HepG2 (cell line): Measurements from ENCODE around the gene LSMEM2. TPM values are rescaled to one million over a fixed set of nuclear protein-coding genes. Genes with fewer than 3 reads are reported as not detected.
A peak's percentile ranks its signal among the peaks of the same experiment; 100 is the strongest.

ENCODE experiments used
- BRD4 ChIP-seq: sonication (generic); formaldehyde crosslinking; IDR thresholded peaks from 2 replicates; pipeline ENCODE4 v1.4.0; 2020; ENCODE audit warnings: missing genetic modification reagents
- EEA1 ChIP-seq: sonication (generic); formaldehyde crosslinking; IDR thresholded peaks from 2 replicates; pipeline ENCODE4 v1.5.1; 2020; ENCODE audit warnings: mild to moderate bottlenecking, missing genetic modification reagents, borderline replicate concordance
- ELF3 ChIP-seq: IDR thresholded peaks from 2 replicates; pipeline ENCODE4 v1.6.1; 2016; ENCODE audit warnings: missing genetic modification reagents, missing compliant biosample characterization
- EP300 ChIP-seq, 3 experiments: sonication (generic) in 1 of 3; formaldehyde crosslinking in 1 of 3; IDR thresholded peaks; 2 replicates each; pipeline versions ENCODE4 v1.5.1 to v1.6.1; 2011 to 2020; ENCODE audit warnings: low read depth in 2 of 3, low read length in 2 of 3, borderline replicate concordance in 1 of 3, improper control_type of control experiment in 1 of 3, mild to moderate bottlenecking in 1 of 3, missing genetic modification reagents in 1 of 3, moderate library complexity in 1 of 3
- FOXC1 ChIP-seq: sonication (generic); formaldehyde crosslinking; IDR thresholded peaks from 2 replicates; pipeline ENCODE4 v1.8.0; 2022; ENCODE audit warnings: mild to moderate bottlenecking, missing genetic modification reagents, borderline replicate concordance
- JUNB ChIP-seq: sonication (generic); formaldehyde crosslinking; IDR thresholded peaks from 2 replicates; pipeline ENCODE4 v1.8.0; 2022; ENCODE audit warnings: missing genetic modification reagents, mild to moderate bottlenecking, borderline replicate concordance
- KDM5B ChIP-seq: sonication (generic); formaldehyde crosslinking; IDR thresholded peaks from 2 replicates; pipeline ENCODE4 v1.4.0; 2020; ENCODE audit warnings: missing genetic modification reagents, mild to moderate bottlenecking, borderline replicate concordance
- KMT2B ChIP-seq: IDR thresholded peaks from 2 replicates; pipeline ENCODE4 v1.6.1; 2016; ENCODE audit warnings: missing genetic modification reagents, missing compliant biosample characterization
- NCOR1 ChIP-seq: fragments of 200-600 bp; sonication (generic); IDR thresholded peaks from 2 replicates; pipeline ENCODE4 v1.7.0; 2017; ENCODE audit warnings: antibody characterized with exemption, low read length, borderline replicate concordance
- NONO ChIP-seq, 2 experiments: fragments of 450-650 bp in 1 of 2; sonication (generic) in 1 of 2; formaldehyde crosslinking in 1 of 2; IDR thresholded peaks in 1 of 2; conservative IDR thresholded peaks in 1 of 2; 2 replicates each; pipeline versions ENCODE4 v1.6.1 to v1.8.0; 2017 to 2022; ENCODE audit warnings: mild to moderate bottlenecking in 1 of 2, missing genetic modification reagents in 1 of 2, moderate library complexity in 1 of 2
- NPAS2 ChIP-seq: sonication (generic); formaldehyde crosslinking; IDR thresholded peaks from 2 replicates; pipeline ENCODE4 v1.8.0; 2022; ENCODE audit warnings: mild to moderate bottlenecking, missing genetic modification reagents, borderline replicate concordance
- SP5 ChIP-seq: IDR thresholded peaks from 2 replicates; pipeline ENCODE4 v1.6.1; 2016; ENCODE audit warnings: low read depth, borderline replicate concordance
- ZC3H13 ChIP-seq: sonication (generic); formaldehyde crosslinking; IDR thresholded peaks from 2 replicates; pipeline ENCODE4 v1.8.1; 2023; ENCODE audit warnings: mild to moderate bottlenecking, missing genetic modification reagents, moderate library complexity
- ZFAT ChIP-seq: sonication (generic); formaldehyde crosslinking; conservative IDR thresholded peaks from 2 replicates; pipeline ENCODE4 v1.8.1; 2023; ENCODE audit warnings: missing genetic modification reagents, inconsistent platforms
- ZFP36 ChIP-seq: fragments of 150-350 bp; IDR thresholded peaks from 2 replicates; pipeline ENCODE4 v1.6.1; 2018; ENCODE audit warnings: borderline replicate concordance, low read length, low read depth; ENCODE audit not compliant: partially characterized antibody
- ZNF329 ChIP-seq: sonication (generic); formaldehyde crosslinking; IDR thresholded peaks from 2 replicates; pipeline ENCODE4 v1.9.0; 2021; ENCODE audit warnings: low read depth, mild to moderate bottlenecking, missing genetic modification reagents
- ZNF569 ChIP-seq: sonication (generic); formaldehyde crosslinking; IDR thresholded peaks from 2 replicates; pipeline ENCODE4 v1.5.0; 2020; ENCODE audit warnings: mild to moderate bottlenecking, missing genetic modification reagents, moderate library complexity, borderline replicate concordance
- ZNF652 ChIP-seq: IDR thresholded peaks from 2 replicates; pipeline ENCODE4 v1.6.1; 2016; ENCODE audit warnings: low read depth, borderline replicate concordance
- ZNF790 ChIP-seq: sonication (generic); formaldehyde crosslinking; IDR thresholded peaks from 2 replicates; pipeline ENCODE4 v1.8.0; 2022; ENCODE audit warnings: missing genetic modification reagents, mild to moderate bottlenecking, borderline replicate concordance
- ZSCAN25 ChIP-seq: sonication (generic); formaldehyde crosslinking; IDR thresholded peaks from 2 replicates; pipeline ENCODE4 v1.8.0; 2022; ENCODE audit warnings: mild to moderate bottlenecking, missing genetic modification reagents
- polyA plus RNA-seq, 8 experiments: library from polyadenylated mRNA; depleted of rRNA in 3 of 8; stranded (reverse) in 7 of 8; unstranded in 1 of 8; fragments of >200 nt; fragmentation: Illumina TruSeq in 4 of 8; extraction: Trizol in 4 of 8; gene quantifications; 2 replicates each; pipeline versions ENCODE4 v1.2.1 to v1.2.3, GENCODE V29; 2011 to 2016; ENCODE audit warnings: low read depth in 4 of 8, missing spikeins in 1 of 8, mixed read lengths in 1 of 8; ENCODE audit not compliant: insufficient read depth in 1 of 8
- total RNA-seq, 5 experiments: library from RNA; depleted of rRNA; stranded (reverse); fragments of >200 nt; fragmentation: Illumina TruSeq; extraction: Trizol; gene quantifications; 2 replicates each; pipeline ENCODE4 v1.2.3, GENCODE V29; 2016; ENCODE audit warnings: low read depth in 1 of 5
- TF ChIP-seq, protein P1 (sequence below): sonication (generic); formaldehyde crosslinking; IDR thresholded peaks from 2 replicates; pipeline ENCODE4 v1.5.1; 2020; ENCODE audit warnings: missing genetic modification reagents, mild to moderate bottlenecking, borderline replicate concordance
- TF ChIP-seq, protein P2 (sequence below), 2 experiments: sonication (generic) in 1 of 2; formaldehyde crosslinking in 1 of 2; IDR thresholded peaks; 2 replicates each; pipeline versions ENCODE4 v1.4.0 to v1.6.1; 2018 to 2020; ENCODE audit warnings: missing genetic modification reagents in 2 of 2, borderline replicate concordance in 1 of 2, low read depth in 1 of 2, mild to moderate bottlenecking in 1 of 2, missing biosample characterization in 1 of 2
- TF ChIP-seq, protein P3 (sequence below): sonication (generic); formaldehyde crosslinking; IDR thresholded peaks from 2 replicates; pipeline ENCODE4 v1.8.0; 2022; ENCODE audit warnings: missing genetic modification reagents, low read depth, mild to moderate bottlenecking, borderline replicate concordance
- TF ChIP-seq, protein P4 (sequence below): IDR thresholded peaks from 2 replicates; pipeline ENCODE4 v1.6.1; 2016

LSMEM2 gene
- total and polyA plus RNA-seq, 2 of the 13 experiments (the other 11 are each of a cell fraction or from before 2014, with no cell fraction given) = 0.07 to 0.41 TPM

DNA sequence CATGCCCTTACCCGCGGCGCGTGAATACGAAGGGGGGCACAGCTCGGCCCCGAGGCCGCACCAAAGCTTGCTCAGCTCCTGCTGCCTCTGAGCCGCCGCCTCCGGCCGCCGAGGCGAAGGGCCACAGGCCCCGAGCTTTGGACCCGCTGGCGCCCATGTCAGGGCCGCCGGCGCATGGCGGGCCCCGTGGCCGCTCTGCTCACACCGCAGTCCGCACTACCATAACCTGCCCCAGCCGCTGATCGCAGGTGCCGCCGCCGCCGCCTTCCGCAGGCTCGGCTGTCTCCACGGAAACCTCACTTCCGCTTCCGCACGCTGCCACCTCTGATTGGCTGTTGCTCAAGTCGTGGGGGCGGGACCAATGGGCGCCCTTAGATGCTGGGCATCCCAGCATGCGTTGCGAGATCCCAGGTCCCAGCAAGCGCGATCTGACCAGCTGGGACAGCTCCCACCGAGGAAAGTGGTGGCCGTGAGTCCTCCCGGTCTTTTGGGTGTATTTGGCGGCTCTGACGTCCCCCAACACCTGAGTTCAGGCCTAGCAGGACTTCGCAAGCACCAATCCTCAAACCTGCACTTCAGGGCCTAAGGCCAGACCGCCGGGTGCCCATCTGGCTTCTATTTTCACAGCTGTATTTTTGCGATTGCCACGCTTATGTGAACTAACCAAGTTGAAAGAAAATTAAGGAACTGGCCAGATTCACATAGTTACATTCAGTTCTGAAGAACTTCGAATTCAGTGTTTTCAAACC is 49.2 kb downstream of the LSMEM2 start, which contains the start of gene TUSC2 (continued):
- TF ChIP-seq KDM5B (CRISPR knock-in tag) (peak; percentile 81; the same call in 1 of the 2 replicates), NPAS2 (no peak), ZC3H13 (0 out of 2 replicates have a peak, but pooled peaks have one; percentile 10), ZNF569 (CRISPR knock-in tag) (no peak), KMT2B (peak; percentile 83), NCOR1 (no peak), EP300 (IDR thresholded peaks at IDR 0.05; ENCODE audit: low read depth in 2 of 2, low read length in 2 of 2) (no peak), EP300 (CRISPR knock-in tag; IDR thresholded peaks at IDR 0.05; ENCODE audit: borderline replicate concordance) (no peak), NONO (IDR thresholded peaks at IDR 0.05) (no peak), NONO (CRISPR knock-in tag; conservative IDR thresholded peaks at IDR 0.05) (no peak), FOXC1 (no peak), ELF3 (CRISPR knock-in tag) (0 out of 2 replicates have a peak, but pooled peaks have one; percentile 38), ZSCAN25 (no peak), ZNF790 (CRISPR knock-in tag) (0 out of 2 replicates have a peak, but pooled peaks have one; percentile 47), EEA1 (0 out of 2 replicates have a peak, but pooled peaks have one; percentile 32), JUNB (CRISPR knock-in tag) (no peak), ZNF329 (CRISPR knock-in tag) (no peak), BRD4 (CRISPR knock-in tag) (0 out of 2 replicates have a peak, but pooled peaks have one; percentile 37), ZNF652 (CRISPR knock-in tag) (no peak), ZFAT (CRISPR knock-in tag) (no peak), ZFP36 (no peak), SP5 (CRISPR knock-in tag) (0 out of 2 replicates have a peak, but pooled peaks have one; percentile 11)
- TF ChIP-seq, protein P1, sequence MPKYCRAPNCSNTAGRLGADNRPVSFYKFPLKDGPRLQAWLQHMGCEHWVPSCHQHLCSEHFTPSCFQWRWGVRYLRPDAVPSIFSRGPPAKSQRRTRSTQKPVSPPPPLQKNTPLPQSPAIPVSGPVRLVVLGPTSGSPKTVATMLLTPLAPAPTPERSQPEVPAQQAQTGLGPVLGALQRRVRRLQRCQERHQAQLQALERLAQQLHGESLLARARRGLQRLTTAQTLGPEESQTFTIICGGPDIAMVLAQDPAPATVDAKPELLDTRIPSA (CRISPR knock-in tag) = no peak
- TF ChIP-seq, protein P2, sequence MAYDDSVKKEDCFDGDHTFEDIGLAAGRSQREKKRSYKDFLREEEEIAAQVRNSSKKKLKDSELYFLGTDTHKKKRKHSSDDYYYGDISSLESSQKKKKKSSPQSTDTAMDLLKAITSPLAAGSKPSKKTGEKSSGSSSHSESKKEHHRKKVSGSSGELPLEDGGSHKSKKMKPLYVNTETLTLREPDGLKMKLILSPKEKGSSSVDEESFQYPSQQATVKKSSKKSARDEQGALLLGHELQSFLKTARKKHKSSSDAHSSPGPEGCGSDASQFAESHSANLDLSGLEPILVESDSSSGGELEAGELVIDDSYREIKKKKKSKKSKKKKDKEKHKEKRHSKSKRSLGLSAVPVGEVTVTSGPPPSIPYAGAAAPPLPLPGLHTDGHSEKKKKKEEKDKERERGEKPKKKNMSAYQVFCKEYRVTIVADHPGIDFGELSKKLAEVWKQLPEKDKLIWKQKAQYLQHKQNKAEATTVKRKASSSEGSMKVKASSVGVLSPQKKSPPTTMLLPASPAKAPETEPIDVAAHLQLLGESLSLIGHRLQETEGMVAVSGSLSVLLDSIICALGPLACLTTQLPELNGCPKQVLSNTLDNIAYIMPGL (CRISPR knock-in tag; IDR thresholded peaks at IDR 0.05; ENCODE audit: borderline replicate concordance in 1 of 2, low read depth in 1 of 2) = peak in 1 of 2 experiments; percentile 58; a peak in 2 of 4 replicates
- TF ChIP-seq, protein P3, sequence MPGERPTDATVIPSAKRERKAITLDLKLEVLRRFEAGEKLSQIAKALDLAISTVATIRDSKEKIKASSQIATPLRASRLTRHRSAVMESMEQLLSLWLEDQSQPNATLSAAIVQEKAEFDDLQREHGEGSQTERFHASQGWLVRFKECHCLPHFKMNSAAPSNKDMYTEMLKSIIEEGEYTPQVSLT (CRISPR knock-in tag) = no peak
- TF ChIP-seq, protein P4, sequence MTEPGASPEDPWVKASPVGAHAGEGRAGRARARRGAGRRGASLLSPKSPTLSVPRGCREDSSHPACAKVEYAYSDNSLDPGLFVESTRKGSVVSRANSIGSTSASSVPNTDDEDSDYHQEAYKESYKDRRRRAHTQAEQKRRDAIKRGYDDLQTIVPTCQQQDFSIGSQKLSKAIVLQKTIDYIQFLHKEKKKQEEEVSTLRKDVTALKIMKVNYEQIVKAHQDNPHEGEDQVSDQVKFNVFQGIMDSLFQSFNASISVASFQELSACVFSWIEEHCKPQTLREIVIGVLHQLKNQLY (CRISPR knock-in tag) = 0 out of 2 replicates have a peak, but pooled peaks have one; percentile 32
